HepG2 (cell line): ENCODE measurements around the gene ALDH2. TPM values are rescaled to one million over a fixed set of nuclear protein-coding genes. Genes with fewer than 3 reads are reported as not detected.

Experiments
- CEBPG ChIP-seq: IDR thresholded peaks from 2 replicates; pipeline ENCODE4 v1.6.1; 2016
- CHD2 ChIP-seq: IDR thresholded peaks from 2 replicates; pipeline ENCODE4 v1.6.1; 2011; ENCODE audit warnings: low read depth, low read length, improper control_type of control experiment
- DPF2 ChIP-seq: sonication (generic); formaldehyde crosslinking; IDR thresholded peaks from 2 replicates; pipeline ENCODE4 v1.4.0; 2020; ENCODE audit warnings: mild to moderate bottlenecking, low read depth, missing genetic modification reagents, borderline replicate concordance
- FOXP1 ChIP-seq, 2 experiments: fragments of 450-650 bp in 1 of 2; IDR thresholded peaks; 2 replicates each; pipeline ENCODE4 v1.6.1; 2017 to 2018; ENCODE audit warnings: antibody characterized with exemption in 1 of 2
- NR2F6 ChIP-seq, 2 experiments: IDR thresholded peaks; 2 replicates each; pipeline ENCODE4 v1.6.1; 2016; ENCODE audit warnings: antibody characterized with exemption in 1 of 2, mild to moderate bottlenecking in 1 of 2
- POLR2G ChIP-seq: fragments of 200-400 bp; formaldehyde crosslinking; IDR thresholded peaks from 2 replicates; pipeline ENCODE4 v1.6.1; 2018; ENCODE audit warnings: mild to moderate bottlenecking, low read depth, low read length, moderate library complexity
- RARA ChIP-seq: IDR thresholded peaks from 2 replicates; pipeline ENCODE4 v1.6.1; 2016; ENCODE audit warnings: missing genetic modification reagents, missing compliant biosample characterization
- polyA plus RNA-seq, 8 experiments: library from polyadenylated mRNA; depleted of rRNA in 3 of 8; stranded (reverse) in 7 of 8; unstranded in 1 of 8; fragments of >200 nt; fragmentation: Illumina TruSeq in 4 of 8; extraction: Trizol in 4 of 8; gene quantifications; 2 replicates each; pipeline versions ENCODE4 v1.2.1 to v1.2.3, GENCODE V29; 2011 to 2016; ENCODE audit warnings: low read depth in 4 of 8, missing spikeins in 1 of 8, mixed read lengths in 1 of 8; ENCODE audit not compliant: insufficient read depth in 1 of 8
- total RNA-seq, 5 experiments: library from RNA; depleted of rRNA; stranded (reverse); fragments of >200 nt; fragmentation: Illumina TruSeq; extraction: Trizol; gene quantifications; 2 replicates each; pipeline ENCODE4 v1.2.3, GENCODE V29; 2016; ENCODE audit warnings: low read depth in 1 of 5
- TF ChIP-seq, protein P1 (sequence below): sonication (generic); formaldehyde crosslinking; IDR thresholded peaks from 2 replicates; pipeline ENCODE4 v1.5.1; 2020; ENCODE audit warnings: missing genetic modification reagents, mild to moderate bottlenecking, borderline replicate concordance
- TF ChIP-seq, protein P2 (sequence below): sonication (generic); formaldehyde crosslinking; IDR thresholded peaks from 2 replicates; pipeline ENCODE4 v1.8.1; 2022; ENCODE audit warnings: low read depth, mild to moderate bottlenecking, missing genetic modification reagents
- TF ChIP-seq, protein P3 (sequence below): sonication (generic); formaldehyde crosslinking; IDR thresholded peaks from 2 replicates; pipeline ENCODE4 v1.4.0; 2020; ENCODE audit warnings: missing genetic modification reagents
- TF ChIP-seq, protein P4 (sequence below): sonication (generic); formaldehyde crosslinking; IDR thresholded peaks from 2 replicates; pipeline ENCODE4 v1.4.0; 2020; ENCODE audit warnings: missing genetic modification reagents, borderline replicate concordance

Gene ALDH2
- total and polyA plus RNA-seq, 2 of the 13 experiments (the other 11 are each of a cell fraction or from before 2014, with no cell fraction given) = 78.8 to 103 TPM

DNA sequence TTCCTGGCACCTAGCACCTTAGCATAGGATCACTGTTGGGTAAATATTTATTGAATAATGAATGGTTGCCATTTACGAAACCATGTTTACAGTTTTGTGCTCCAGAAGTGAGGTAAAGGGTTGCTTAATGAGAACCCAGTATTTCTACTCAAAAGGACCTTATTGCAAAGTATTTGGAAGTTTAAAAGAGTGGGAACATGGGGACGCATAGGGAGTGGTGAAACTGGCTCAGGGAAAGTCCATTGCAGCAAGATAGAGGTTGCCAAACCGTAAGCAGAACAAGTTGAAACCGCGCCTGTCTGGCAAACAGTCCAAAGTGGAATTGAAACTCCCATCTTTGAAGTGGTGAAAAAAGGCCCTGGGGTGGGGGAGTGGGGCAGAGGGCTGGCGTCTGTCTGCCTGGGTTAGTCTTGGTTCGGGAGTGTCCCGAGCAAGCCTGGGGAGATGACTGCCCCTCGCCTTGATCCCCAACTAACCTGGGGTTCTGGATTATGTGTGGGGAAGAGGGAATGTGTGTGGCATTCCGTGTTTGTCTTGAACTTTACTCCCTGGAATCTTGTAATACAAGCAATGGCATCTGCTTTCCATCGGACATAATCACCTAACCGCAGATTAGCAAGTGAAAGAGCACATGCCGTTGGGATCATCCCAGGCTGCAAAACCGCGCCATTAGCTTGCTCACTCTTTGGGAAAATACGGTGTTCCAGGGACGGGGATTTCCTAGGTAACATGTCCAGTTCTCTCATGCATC lies 7.2 kb downstream of the ALDH2 start (continued):
- TF ChIP-seq, protein P1, sequence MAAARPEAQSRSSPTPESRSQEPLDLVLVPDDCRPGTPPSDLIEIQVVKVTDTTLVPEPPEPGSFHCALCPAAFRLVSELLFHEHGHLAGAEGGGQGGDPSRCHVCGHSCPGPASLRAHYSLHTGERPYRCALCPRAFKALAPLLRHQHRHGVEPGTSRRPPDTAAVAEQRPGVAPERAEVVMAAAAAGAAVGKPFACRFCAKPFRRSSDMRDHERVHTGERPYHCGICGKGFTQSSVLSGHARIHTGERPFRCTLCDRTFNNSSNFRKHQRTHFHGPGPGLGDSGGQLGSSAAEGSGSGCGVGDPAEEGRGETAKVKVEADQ (CRISPR knock-in tag) = peak; percentile 60; the same call in 1 of the 2 replicates
- TF ChIP-seq, protein P2, sequence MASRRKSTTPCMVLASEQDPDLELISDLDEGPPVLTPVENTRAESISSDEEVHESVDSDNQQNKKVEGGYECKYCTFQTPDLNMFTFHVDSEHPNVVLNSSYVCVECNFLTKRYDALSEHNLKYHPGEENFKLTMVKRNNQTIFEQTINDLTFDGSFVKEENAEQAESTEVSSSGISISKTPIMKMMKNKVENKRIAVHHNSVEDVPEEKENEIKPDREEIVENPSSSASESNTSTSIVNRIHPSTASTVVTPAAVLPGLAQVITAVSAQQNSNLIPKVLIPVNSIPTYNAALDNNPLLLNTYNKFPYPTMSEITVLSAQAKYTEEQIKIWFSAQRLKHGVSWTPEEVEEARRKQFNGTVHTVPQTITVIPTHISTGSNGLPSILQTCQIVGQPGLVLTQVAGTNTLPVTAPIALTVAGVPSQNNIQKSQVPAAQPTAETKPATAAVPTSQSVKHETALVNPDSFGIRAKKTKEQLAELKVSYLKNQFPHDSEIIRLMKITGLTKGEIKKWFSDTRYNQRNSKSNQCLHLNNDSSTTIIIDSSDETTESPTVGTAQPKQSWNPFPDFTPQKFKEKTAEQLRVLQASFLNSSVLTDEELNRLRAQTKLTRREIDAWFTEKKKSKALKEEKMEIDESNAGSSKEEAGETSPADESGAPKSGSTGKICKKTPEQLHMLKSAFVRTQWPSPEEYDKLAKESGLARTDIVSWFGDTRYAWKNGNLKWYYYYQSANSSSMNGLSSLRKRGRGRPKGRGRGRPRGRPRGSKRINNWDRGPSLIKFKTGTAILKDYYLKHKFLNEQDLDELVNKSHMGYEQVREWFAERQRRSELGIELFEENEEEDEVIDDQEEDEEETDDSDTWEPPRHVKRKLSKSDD (CRISPR knock-in tag) = peak; percentile 60; the same call in 1 of the 2 replicates
- TF ChIP-seq, protein P3, sequence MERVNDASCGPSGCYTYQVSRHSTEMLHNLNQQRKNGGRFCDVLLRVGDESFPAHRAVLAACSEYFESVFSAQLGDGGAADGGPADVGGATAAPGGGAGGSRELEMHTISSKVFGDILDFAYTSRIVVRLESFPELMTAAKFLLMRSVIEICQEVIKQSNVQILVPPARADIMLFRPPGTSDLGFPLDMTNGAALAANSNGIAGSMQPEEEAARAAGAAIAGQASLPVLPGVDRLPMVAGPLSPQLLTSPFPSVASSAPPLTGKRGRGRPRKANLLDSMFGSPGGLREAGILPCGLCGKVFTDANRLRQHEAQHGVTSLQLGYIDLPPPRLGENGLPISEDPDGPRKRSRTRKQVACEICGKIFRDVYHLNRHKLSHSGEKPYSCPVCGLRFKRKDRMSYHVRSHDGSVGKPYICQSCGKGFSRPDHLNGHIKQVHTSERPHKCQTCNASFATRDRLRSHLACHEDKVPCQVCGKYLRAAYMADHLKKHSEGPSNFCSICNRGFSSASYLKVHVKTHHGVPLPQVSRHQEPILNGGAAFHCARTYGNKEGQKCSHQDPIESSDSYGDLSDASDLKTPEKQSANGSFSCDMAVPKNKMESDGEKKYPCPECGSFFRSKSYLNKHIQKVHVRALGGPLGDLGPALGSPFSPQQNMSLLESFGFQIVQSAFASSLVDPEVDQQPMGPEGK (CRISPR knock-in tag) = peak; percentile 85
- TF ChIP-seq CEBPG (peak; percentile 54), CHD2 (0 out of 2 replicates have a peak, but pooled peaks have one; percentile 12), FOXP1 (IDR thresholded peaks at IDR 0.05) (0 out of 2 replicates have a peak, but pooled peaks have one; percentile 9), FOXP1 (CRISPR knock-in tag; IDR thresholded peaks at IDR 0.05) (peak; percentile 70), DPF2 (CRISPR knock-in tag) (peak; percentile 45; the same call in 1 of the 2 replicates), POLR2G (peak; percentile 75), RARA (CRISPR knock-in tag) (peak; percentile 49; the same call in 1 of the 2 replicates), NR2F6 (IDR thresholded peaks at IDR 0.05) (no peak), NR2F6 (CRISPR knock-in tag; IDR thresholded peaks at IDR 0.05) (peak; percentile 6; the same call in 1 of the 2 replicates)
- TF ChIP-seq, protein P4, sequence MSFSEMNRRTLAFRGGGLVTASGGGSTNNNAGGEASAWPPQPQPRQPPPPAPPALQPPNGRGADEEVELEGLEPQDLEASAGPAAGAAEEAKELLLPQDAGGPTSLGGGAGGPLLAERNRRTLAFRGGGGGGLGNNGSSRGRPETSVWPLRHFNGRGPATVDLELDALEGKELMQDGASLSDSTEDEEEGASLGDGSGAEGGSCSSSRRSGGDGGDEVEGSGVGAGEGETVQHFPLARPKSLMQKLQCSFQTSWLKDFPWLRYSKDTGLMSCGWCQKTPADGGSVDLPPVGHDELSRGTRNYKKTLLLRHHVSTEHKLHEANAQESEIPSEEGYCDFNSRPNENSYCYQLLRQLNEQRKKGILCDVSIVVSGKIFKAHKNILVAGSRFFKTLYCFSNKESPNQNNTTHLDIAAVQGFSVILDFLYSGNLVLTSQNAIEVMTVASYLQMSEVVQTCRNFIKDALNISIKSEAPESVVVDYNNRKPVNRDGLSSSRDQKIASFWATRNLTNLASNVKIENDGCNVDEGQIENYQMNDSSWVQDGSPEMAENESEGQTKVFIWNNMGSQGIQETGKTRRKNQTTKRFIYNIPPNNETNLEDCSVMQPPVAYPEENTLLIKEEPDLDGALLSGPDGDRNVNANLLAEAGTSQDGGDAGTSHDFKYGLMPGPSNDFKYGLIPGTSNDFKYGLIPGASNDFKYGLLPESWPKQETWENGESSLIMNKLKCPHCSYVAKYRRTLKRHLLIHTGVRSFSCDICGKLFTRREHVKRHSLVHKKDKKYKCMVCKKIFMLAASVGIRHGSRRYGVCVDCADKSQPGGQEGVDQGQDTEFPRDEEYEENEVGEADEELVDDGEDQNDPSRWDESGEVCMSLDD (CRISPR knock-in tag) = peak; percentile 94
